Measurements from ENCODE around the gene HRAS. TPM values are rescaled to one million over a fixed set of nuclear protein-coding genes. Genes with fewer than 3 reads are reported as not detected.

Gene HRAS
- total and polyA plus RNA-seq, 4 donors = 4.7 to 17.4 (median 10.9) TPM

DNA sequence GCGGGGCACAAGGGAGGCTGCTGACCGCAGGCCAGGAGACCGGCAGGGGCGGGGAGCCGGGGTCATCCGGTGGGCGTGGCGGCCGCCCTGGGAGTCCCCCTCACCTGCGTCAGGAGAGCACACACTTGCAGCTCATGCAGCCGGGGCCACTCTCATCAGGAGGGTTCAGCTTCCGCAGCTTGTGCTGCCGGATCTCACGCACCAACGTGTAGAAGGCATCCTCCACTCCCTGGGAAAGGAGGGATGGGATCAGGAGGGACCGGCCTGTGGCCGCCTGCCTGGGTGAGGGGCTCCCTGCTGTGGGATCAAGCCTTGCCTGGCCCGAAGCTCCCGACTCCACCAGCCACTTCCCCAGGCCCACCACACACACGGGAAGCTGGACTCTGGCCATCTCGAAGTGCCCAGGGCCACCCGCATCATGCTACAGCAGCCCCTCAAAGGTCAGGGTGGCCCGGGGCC, 2.8 kb downstream of the HRAS start (continued):
- TF ChIP-seq, protein P1, sequence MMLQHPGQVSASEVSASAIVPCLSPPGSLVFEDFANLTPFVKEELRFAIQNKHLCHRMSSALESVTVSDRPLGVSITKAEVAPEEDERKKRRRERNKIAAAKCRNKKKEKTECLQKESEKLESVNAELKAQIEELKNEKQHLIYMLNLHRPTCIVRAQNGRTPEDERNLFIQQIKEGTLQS (IDR thresholded peaks at IDR 0.05) = no peak
- TF ChIP-seq EGR1 (IDR thresholded peaks at IDR 0.05; ENCODE audit: low read depth in 2 of 2) = no peak
- TF ChIP-seq FOXA2 (IDR thresholded peaks at IDR 0.05) = no peak

GRCh38 chr11:531919-532526, 3.4 kb downstream of the HRAS start:
- 88% methylated on average over 18 of the region's 18 CpGs for WGBS
- TF ChIP-seq, protein P1 (IDR thresholded peaks at IDR 0.05) = no peak
- TF ChIP-seq NR2F2 (IDR thresholded peaks at IDR 0.05) (no peak), FOXA1 (IDR thresholded peaks at IDR 0.05) (no peak), HNF4A (conservative IDR thresholded peaks at IDR 0.05) (no peak), REST (IDR thresholded peaks at IDR 0.05) (no peak), TAF1 (conservative IDR thresholded peaks at IDR 0.05) (no peak), MAX (IDR thresholded peaks at IDR 0.05) (no peak), EGR1 (IDR thresholded peaks at IDR 0.05; ENCODE audit: low read depth in 2 of 2) (no peak), YY1 (IDR thresholded peaks at IDR 0.05) (no peak), GABPA (IDR thresholded peaks at IDR 0.05 in 1 of 2, conservative IDR thresholded peaks at IDR 0.05 in 1 of 2) (no peak), FOXA2 (IDR thresholded peaks at IDR 0.05) (no peak), HNF4G (IDR thresholded peaks at IDR 0.05) (no peak), JUND (IDR thresholded peaks at IDR 0.05) (no peak), RAD21 (IDR thresholded peaks at IDR 0.05) (no peak), RXRA (IDR thresholded peaks at IDR 0.05) (no peak), ZBTB33 (IDR thresholded peaks at IDR 0.05) (no peak), SP1 (IDR thresholded peaks at IDR 0.05) (no peak)
- TF ChIP-seq, protein P2, sequence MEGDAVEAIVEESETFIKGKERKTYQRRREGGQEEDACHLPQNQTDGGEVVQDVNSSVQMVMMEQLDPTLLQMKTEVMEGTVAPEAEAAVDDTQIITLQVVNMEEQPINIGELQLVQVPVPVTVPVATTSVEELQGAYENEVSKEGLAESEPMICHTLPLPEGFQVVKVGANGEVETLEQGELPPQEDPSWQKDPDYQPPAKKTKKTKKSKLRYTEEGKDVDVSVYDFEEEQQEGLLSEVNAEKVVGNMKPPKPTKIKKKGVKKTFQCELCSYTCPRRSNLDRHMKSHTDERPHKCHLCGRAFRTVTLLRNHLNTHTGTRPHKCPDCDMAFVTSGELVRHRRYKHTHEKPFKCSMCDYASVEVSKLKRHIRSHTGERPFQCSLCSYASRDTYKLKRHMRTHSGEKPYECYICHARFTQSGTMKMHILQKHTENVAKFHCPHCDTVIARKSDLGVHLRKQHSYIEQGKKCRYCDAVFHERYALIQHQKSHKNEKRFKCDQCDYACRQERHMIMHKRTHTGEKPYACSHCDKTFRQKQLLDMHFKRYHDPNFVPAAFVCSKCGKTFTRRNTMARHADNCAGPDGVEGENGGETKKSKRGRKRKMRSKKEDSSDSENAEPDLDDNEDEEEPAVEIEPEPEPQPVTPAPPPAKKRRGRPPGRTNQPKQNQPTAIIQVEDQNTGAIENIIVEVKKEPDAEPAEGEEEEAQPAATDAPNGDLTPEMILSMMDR (IDR thresholded peaks at IDR 0.05; ENCODE audit: low read depth, low read length, missing input control) = no peak
- DNase-seq (ENCODE audit: low spot score) = peak; percentile 32

More at GRCh38 chr11:531919-532526, 3.4 kb downstream of the HRAS start:
- no peak overlapping the region for H3K9ac ChIP-seq (ENCODE audit: low read depth in 1 of 2, low read length in 2 of 2)
- H3K4me3 ChIP-seq (ENCODE audit: low read depth in 1 of 3, low read length in 3 of 3) = no peak overlapping the region
- H3K9me3 ChIP-seq (ENCODE audit: control insufficient read depth in 4 of 4, low read length in 3 of 4) = no peaks in the 10 kb centered on the region
- peaks cover 0 to 11% (median 6%) of the 10 kb centered on the region in 4 donors for H3K36me3 ChIP-seq (ENCODE audit: control insufficient read depth in 4 of 4, insufficient read depth in 3 of 4, low read depth in 1 of 4, low read length in 3 of 4)
- H3K27ac ChIP-seq (ENCODE audit: low read depth in 1 of 2, low read length in 2 of 2) = no peak overlapping the region
- peaks cover 6 to 28% (median 21%) of the 10 kb centered on the region in 4 donors for H3K4me1 ChIP-seq (ENCODE audit: control insufficient read depth in 4 of 4, insufficient read depth in 4 of 4, low read length in 3 of 4)
- H3K27me3 ChIP-seq (ENCODE audit: control insufficient read depth in 4 of 4, insufficient read depth in 4 of 4, low read length in 3 of 4) = no peaks in the 10 kb centered on the region

Measured in liver (tissue), 9 donors.